Progenitor cell of endocrine pancreas (in vitro differentiated cells): ENCODE results near the gene HP1BP3. TPM values are rescaled to one million over a fixed set of nuclear protein-coding genes. Genes with fewer than 3 reads are reported as not detected.

Source experiments
- DNase-seq: peaks from one replicate; pipeline ENCODE4 v3.0.0; 2021; ENCODE audit warnings: low spot score; ENCODE audit not compliant: unreplicated experiment
- H3K27ac Mint-ChIP-seq: 2 replicates; pipeline ENCODE4 v1.8.0; 2021; ENCODE audit warnings: mild to moderate bottlenecking, moderate library complexity, mixed read lengths
- H3K27me3 Mint-ChIP-seq: 2 replicates; pipeline ENCODE4 v1.8.0; 2021; ENCODE audit warnings: mixed read lengths
- H3K36me3 Mint-ChIP-seq: 2 replicates; pipeline ENCODE4 v1.8.0; 2022; ENCODE audit warnings: mixed read lengths; ENCODE audit not compliant: insufficient read depth
- H3K4me1 Mint-ChIP-seq: 2 replicates; pipeline ENCODE4 v1.8.0; 2021; ENCODE audit warnings: low read depth, mixed read lengths
- H3K4me3 Mint-ChIP-seq: 2 replicates; pipeline ENCODE4 v1.8.0; 2021; ENCODE audit warnings: low read depth, mild to moderate bottlenecking, moderate library complexity, mixed read lengths
- H3K9me3 Mint-ChIP-seq: 2 replicates; pipeline ENCODE4 v1.8.0; 2021; ENCODE audit warnings: low read depth, mixed read lengths
- CTCF ChIP-seq: fragments of 200-600 bp; sonication (generic); IDR thresholded peaks from one replicate; pipeline ENCODE4 v1.5.0; 2021; ENCODE audit warnings: antibody characterized with exemption, mild to moderate bottlenecking; ENCODE audit not compliant: unreplicated experiment
- long read RNA-seq: library from polyadenylated mRNA; unstranded; transcript quantifications from one replicate; pipeline ENCODE4 v2.0.0, GENCODE V29; 2020
- total RNA-seq: library from RNA; stranded (reverse); gene quantifications from 2 replicates; pipeline ENCODE4 v1.2.1, GENCODE V29; 2021

HP1BP3 gene
- 361 and 385 TPM in 2 replicates for total RNA-seq
- long read RNA-seq, full-length matches to known transcripts: 15 of 118 reads
- long read RNA-seq, partial matches to known transcripts: 58 of 118 reads
- long read RNA-seq, other reads (novel, unspliced or antisense): 45 of 118 reads

- peak; percentile 63 for DNase-seq
- Mint-ChIP-seq H3K36me3 (no peaks in the 10 kb centered on the region), H3K27ac (peak within 1 kb of the TSS; percentile 99), H3K4me3 (peak within 1 kb of the TSS; percentile 100), H3K4me1 (peaks cover 23% of the 10 kb centered on the region), H3K9me3 (no peaks in the 10 kb centered on the region), H3K27me3 (no peaks in the 10 kb centered on the region)
- no peak for TF ChIP-seq CTCF
Observed at GRCh38 chr1:20787029-20787839, at the start of gene HP1BP3. TSS of gene HP1BP3 (minus strand) at chr1:20787307. CDS start at chr1:20780440, 6,867 bp downstream.

GRCh38 chr1:20836230-20836629 is 49.1 kb upstream of the HP1BP3 start:
- peaks cover 24% of the 10 kb centered on the region for H3K36me3 Mint-ChIP-seq
- peaks cover 2% of the 10 kb centered on the region for H3K4me1 Mint-ChIP-seq
- no peak for DNase-seq
- no peak for TF ChIP-seq CTCF
- H3K27me3 Mint-ChIP-seq: no peaks in the 10 kb centered on the region
- H3K4me3 Mint-ChIP-seq: no peak overlapping the region
- H3K27ac Mint-ChIP-seq: no peak overlapping the region
- H3K9me3 Mint-ChIP-seq: peaks cover 4% of the 10 kb centered on the region

GRCh38 chr1:20834780-20835179 is 47.7 kb upstream of the HP1BP3 start:
- H3K4me1 Mint-ChIP-seq: peaks cover 2% of the 10 kb centered on the region
- H3K36me3 Mint-ChIP-seq: peaks cover 22% of the 10 kb centered on the region
- peak overlapping the region; percentile 35 for H3K27ac Mint-ChIP-seq
- peaks cover 4% of the 10 kb centered on the region for H3K9me3 Mint-ChIP-seq
- no peaks in the 10 kb centered on the region for H3K27me3 Mint-ChIP-seq
- TF ChIP-seq CTCF: no peak
- H3K4me3 Mint-ChIP-seq: no peak overlapping the region
- no peak for DNase-seq

- Mint-ChIP-seq H3K4me3 (no peak overlapping the region), H3K36me3 (peaks cover 20% of the 10 kb centered on the region), H3K4me1 (peaks cover 2% of the 10 kb centered on the region), H3K27me3 (no peaks in the 10 kb centered on the region), H3K9me3 (peaks cover 4% of the 10 kb centered on the region), H3K27ac (no peak overlapping the region)
- TF ChIP-seq CTCF: no peak
- DNase-seq: no peak
Observed at GRCh38 chr1:20834192-20834591, 47.1 kb upstream of the HP1BP3 start.

GRCh38 chr1:20830378-20830777 is 43.3 kb upstream of the HP1BP3 start:
- TF ChIP-seq CTCF: no peak
- H3K27ac Mint-ChIP-seq: no peak overlapping the region
- DNase-seq: no peak
- H3K4me3 Mint-ChIP-seq: no peak overlapping the region
- H3K9me3 Mint-ChIP-seq: peaks cover 4% of the 10 kb centered on the region
- H3K4me1 Mint-ChIP-seq: peaks cover 5% of the 10 kb centered on the region
- H3K36me3 Mint-ChIP-seq: peaks cover 18% of the 10 kb centered on the region
- H3K27me3 Mint-ChIP-seq: no peaks in the 10 kb centered on the region
